Measurements from ENCODE around the gene OVCA2.
"Not testable (repeated sequence)": the region's sequence is repeated elsewhere in the genome, so short reads cannot be mapped to it uniquely, and the experiment has no call there.

The OVCA2 gene

GRCh38 chr17:2041561-2042389, at the start of gene OVCA2:
OVCA2 (plus strand) TSS chr17:2042022; CDS start chr17:2042048, 26 bp downstream.
- peak; percentile 81 to 84 for DNase-seq (ENCODE audit: low read depth in 2 of 2)

DNA sequence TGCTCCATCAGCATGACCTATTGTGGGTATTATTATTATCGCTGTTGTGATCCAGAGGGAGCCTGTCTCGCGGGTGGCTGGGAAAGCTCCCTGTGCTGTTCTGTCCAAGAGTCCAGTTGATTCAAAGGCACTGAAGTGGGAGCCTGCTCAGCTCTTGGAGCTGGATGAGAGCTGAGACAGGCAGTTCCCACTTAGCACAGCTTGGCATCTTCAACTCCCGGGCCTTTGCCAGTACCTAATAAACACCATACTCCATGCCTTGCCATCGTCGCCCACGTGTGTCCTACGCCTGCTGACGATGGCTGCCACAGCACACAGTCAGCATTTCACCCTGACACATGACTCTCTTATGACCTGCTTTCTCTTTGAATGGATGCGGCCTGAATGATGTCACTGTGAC, 49.3 kb upstream of the OVCA2 start:
- DNase-seq (ENCODE audit: low read depth in 2 of 2) = no peak

DNA sequence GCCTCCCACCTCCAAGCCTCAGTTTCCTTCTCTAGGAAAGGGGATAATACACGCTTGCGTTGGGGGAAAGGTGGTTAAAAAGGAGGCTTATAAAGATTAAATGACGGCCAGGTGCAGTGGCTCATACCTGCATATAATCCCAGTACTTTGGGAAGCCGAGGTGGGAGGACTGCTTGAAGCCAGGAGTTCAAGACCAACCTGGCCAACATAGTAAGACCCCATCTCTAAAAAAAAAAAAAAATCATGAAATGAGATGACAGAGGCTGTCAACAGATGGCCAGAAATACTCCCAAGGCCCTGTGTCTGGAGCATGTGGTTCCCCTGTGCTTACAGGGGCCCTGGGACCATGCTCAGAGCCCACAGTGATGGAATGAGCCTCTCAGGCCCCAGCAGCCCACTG, 47.1 kb upstream of the OVCA2 start:
- no peak for DNase-seq (ENCODE audit: low read depth in 2 of 2)

DNA sequence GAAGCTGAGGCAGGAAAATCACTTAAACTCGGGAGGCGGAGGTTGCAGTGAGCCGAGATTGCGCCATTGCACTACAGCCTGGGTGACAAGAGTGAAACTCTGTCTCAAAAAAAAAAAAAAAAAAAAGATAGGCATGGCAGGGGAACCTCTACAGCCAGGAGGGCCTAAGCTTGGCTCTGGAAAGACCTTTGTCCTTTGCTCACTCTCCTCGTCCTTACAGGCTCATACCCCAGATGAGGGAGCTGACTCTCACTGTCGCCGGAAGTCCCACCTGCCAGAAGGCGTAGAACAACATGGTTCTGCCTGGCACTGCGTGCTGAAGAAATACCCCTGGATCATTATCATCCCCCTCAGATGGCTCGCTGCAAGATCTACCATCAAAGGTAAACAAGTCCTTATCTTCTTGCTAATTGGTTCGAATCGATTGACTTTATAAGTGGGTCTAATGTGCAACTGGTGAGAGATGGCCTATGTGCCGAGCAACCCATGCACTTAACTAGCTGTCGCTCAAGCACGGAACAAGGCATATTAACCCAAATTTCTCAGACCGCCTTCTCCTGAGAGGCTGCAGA, 46.4 kb upstream of the OVCA2 start:
- DNase-seq (ENCODE audit: low read depth in 2 of 2) = no peak

GRCh38 chr17:1995907-1996799, 45.7 kb upstream of the OVCA2 start:
- no peak for DNase-seq (ENCODE audit: low read depth in 2 of 2)

DNA sequence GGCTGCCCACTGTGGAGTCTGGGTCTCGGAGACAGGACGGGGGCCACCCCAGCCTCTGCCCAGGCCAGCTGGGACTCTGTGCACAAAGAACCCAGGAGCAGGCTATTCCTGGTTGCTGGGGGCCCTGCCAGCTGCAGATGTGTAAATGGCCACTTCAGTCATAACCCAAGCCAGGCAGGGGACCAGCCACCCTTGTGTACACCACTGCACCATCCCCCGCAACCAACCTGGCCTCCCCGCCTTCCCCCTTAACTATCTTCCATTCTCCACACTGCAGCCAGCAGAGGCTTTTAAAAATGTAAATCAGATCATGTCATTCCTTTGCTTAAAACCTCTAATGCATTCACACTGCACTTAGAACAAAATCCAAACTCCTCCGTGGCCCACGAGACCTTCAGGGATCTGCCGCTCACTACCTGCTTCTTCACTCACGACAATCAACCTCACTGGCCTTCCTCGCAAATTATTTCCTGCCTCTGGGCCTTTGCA, 45.0 kb upstream of the OVCA2 start:
- no peak for DNase-seq (ENCODE audit: low read depth in 2 of 2)

DNA sequence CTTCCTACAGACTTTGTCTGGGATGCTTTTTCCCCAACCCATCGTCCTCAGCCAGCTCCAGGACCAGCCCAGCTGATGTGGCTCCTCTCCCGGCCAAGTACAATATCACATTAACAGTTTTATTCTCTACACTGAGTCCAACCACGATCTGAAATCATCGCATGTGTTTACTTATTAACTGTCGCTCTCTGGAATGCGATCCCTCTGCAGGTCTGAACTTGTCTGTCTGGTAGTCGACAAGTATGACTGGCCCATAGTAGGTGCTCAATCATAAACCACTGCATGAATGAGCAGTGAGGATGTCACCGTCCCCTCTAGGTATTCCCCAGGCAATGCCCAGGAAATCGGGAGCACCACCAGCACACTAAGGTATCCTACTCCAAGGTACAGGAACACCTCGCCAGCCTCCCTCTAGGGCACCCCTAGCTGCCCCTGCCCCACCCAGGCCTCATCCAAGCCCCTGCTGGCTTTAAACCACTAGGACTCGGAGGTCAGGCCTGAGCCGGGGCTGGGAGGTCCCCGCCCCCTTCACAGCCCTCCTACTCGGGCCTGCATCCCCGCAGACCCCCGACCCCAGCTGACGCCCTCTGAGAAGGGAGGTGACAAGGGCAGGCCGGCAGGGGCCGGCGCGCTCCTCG, 44.4 kb upstream of the OVCA2 start:
- no peak for DNase-seq (ENCODE audit: low read depth in 2 of 2)

- DNase-seq (ENCODE audit: low read depth in 2 of 2) = no peak
These were observed 43.7 kb upstream of the OVCA2 start for GRCh38 chr17:1997927-1998742.

- DNase-seq (ENCODE audit: low read depth in 2 of 2) = no peak
These were observed 42.1 kb upstream of the OVCA2 start for GRCh38 chr17:1999557-2000251.

GRCh38 chr17:2002767-2003329, 39.0 kb upstream of the OVCA2 start:
- no peak for DNase-seq (ENCODE audit: low read depth in 2 of 2)

DNA sequence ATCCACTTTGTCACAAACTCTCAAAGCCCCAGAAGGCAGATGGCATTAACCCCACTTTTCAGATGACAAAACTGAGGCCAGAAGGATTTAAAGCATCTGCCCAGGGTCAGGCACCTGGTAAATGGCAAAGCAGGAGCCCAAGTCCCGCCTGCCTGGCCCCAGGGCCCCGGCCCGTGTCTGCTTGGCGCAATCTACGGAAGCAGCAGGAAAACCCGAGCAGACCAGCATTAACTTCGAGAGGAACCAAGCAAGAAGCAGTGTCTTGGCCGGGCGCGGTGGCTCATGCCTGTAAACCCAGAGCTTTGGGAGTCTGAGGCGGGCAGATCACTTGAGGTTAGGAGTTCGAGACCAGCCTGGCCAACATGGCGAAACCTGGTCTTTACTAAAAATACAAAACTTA, 38.3 kb upstream of the OVCA2 start:
- no peak for DNase-seq (ENCODE audit: low read depth in 2 of 2)

- DNase-seq (ENCODE audit: low read depth in 2 of 2) = no peak
These were observed 37.3 kb upstream of the OVCA2 start for GRCh38 chr17:2004435-2004952.

- DNase-seq (ENCODE audit: low read depth in 2 of 2) = no peak
These were observed 33.3 kb upstream of the OVCA2 start for GRCh38 chr17:2008332-2009126.

DNA sequence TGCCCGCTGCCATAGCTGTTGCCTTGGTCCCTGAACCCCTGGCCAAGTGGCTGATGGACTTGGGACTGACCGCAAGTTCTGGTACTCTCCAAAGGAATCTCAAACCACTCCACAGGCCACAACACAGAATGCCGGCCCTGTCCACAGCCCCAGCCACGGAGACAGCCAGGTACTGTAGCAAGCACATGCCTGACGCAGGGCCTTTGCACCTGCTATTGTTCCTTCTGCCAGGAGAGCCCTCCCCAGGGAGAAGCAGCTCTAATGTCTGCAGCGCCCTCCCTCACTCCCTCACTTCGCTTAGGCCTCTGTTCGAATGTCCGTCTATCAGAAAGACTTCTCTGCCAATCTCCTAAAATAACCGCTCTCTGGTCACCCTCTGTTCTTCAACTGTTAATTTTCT, 32.1 kb upstream of the OVCA2 start:
- no peak for DNase-seq (ENCODE audit: low read depth in 2 of 2)

- DNase-seq (ENCODE audit: low read depth in 2 of 2) = no peak
These were observed 30.1 kb upstream of the OVCA2 start for GRCh38 chr17:2011411-2012371.

DNA sequence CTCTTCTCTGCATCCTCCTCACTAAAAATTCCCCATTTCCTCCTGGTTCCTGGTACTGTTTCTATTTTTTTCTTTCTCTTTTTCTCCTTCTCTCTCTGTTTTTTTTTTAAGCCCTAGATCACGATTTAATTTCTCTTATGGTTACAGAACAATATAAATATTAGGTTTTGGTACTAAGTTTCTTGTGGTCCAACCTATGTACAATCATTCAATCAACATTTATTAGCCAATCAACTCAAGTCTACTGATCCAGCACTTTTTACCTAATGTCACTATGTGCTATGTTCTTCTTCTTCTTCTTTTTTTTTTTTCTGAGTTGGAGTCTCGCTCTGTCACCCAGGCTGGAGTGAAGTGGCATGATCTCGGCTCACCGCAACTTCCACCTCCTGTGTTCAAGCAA, 29.3 kb upstream of the OVCA2 start:
- DNase-seq (ENCODE audit: low read depth in 2 of 2) = no peak

- DNase-seq (ENCODE audit: low read depth in 2 of 2) = not testable (repeated sequence)
These were observed 28.4 kb upstream of the OVCA2 start for GRCh38 chr17:2013220-2013993.
